KG1 (cell line): ENCODE measurements around the gene ELMO1.

Source experiments
- DNase-seq: peaks from one replicate; lab custom pipeline; 2025; lab: John Stamatoyannopoulos, UW

The ELMO1 gene, protein sequence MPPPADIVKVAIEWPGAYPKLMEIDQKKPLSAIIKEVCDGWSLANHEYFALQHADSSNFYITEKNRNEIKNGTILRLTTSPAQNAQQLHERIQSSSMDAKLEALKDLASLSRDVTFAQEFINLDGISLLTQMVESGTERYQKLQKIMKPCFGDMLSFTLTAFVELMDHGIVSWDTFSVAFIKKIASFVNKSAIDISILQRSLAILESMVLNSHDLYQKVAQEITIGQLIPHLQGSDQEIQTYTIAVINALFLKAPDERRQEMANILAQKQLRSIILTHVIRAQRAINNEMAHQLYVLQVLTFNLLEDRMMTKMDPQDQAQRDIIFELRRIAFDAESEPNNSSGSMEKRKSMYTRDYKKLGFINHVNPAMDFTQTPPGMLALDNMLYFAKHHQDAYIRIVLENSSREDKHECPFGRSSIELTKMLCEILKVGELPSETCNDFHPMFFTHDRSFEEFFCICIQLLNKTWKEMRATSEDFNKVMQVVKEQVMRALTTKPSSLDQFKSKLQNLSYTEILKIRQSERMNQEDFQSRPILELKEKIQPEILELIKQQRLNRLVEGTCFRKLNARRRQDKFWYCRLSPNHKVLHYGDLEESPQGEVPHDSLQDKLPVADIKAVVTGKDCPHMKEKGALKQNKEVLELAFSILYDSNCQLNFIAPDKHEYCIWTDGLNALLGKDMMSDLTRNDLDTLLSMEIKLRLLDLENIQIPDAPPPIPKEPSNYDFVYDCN

DNA sequence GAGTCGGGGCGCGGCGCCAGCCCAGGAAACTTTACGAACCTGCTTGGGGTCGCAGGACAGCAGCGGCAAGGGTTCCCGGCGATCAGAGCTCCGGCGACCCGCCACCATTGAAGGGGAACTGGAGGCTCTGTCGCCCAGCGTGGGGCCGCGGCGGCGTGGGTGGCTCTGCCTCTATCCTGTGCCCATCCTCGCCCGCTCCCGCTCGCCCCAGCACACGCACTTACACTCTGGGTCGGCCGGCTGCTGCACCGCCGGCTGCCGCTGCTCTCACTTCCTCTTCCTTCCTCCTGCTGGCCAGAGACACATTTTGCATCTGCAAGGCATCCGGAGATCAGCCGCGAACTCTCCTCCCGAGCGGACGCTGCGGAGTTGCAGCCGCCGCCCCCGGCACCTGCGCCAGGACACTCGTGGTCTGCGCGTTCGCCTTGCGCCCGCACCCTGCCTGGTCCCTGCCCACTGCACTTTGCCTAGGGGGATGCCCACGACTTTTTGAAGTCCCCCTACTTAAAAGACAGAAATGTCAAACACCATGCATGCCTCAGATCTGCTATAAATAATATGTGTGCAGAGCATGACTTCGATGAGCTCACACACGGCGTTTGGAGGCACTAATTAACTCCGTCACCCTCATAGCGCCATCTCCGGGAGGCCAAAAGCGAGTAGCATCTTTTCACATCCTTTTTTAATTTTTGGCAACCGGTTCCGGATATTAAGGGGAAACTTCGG, at the start of gene ELMO1:
Gene ELMO1 (minus strand): TSS at position 229 of the 726 bp plus-strand sequence. CDS start 106,174 bp downstream, outside the sequence.
- peak; percentile 89 for DNase-seq

DNA sequence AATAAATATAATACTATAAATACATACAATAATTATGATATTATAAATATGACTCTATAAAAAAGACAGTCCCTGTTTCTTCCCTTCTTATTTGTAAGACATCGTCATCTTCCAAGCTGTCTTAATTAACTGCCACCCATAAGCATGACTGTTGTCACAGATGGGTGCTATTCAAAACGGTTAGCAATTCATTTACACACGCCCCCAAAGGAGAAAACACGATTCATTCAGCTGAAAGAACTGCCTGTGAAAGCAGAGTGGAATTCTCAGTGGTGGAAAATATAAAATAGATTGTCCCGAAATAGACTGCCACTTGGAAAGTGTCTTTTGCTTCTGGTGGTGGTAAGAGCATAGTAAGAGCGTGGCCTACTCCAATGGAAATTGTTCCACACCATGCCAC, 48.9 kb upstream of the ELMO1 start:
- no peak for DNase-seq

DNA sequence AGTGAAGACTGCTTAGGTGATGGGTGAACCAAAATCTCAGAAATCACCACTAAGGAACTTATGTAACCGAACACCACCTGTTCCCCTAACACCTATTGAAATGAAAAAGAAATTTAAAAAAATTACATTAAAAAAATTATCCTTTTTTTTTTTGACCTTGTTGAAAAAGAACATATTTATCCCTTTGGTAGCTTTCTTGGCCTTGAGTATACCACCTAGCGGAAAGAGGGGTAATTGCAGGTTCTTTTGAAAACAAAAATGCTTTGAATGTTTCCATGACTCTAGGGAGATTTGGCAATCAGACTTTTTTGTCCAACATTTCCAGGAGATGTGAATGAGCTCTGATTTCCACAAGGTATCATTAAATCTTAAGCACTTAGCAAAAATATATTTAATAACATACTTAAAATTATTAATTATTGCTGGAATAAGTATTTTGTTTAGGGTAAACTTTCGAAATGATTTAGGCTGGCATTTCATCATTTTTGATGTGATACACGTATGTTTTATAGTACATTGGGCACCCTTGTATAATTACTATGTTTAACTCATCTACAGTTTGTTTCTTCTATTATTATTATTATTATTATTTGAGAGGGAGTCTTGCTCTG, 47.0 kb upstream of the ELMO1 start:
- peak; percentile 21 for DNase-seq

DNA sequence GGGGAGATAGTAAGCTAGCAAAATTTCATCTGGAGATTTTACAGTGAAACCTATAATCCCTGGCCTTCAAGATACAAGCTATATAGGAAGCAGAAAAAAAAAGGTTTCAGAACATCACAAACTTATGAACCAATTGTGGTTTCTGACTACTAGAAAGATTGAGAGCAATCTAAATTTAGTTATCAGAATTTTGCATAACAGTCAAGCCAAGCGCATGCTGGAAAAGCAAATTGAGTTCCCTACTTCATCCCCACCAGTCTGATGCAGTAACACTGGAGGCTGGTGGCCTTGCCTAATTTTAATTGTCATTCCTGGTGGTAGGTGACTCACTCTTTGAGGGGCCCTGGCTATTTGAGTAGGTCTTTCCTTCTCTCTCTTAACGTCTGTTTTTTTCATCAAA, 46.3 kb upstream of the ELMO1 start:
- no peak for DNase-seq

DNA sequence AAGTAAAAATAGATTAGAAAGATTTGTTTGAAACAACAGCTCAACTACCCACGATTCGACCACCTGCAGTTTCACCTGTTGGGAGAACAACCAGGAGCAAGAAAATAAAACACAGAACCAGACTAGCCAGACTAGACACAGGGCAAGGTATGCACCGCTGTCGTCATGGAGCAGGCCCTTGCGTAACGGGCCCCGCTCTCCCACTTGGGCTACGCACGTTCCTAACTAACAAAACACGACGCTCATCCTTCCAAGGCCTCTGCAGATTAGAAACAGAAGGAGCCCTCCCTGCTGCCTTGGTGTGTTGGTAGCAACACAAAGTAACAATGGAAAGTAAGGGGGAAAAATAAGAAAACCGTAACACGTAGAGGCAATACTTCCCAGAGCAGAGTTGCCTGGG, 45.1 kb upstream of the ELMO1 start:
- DNase-seq, result no peak

DNA sequence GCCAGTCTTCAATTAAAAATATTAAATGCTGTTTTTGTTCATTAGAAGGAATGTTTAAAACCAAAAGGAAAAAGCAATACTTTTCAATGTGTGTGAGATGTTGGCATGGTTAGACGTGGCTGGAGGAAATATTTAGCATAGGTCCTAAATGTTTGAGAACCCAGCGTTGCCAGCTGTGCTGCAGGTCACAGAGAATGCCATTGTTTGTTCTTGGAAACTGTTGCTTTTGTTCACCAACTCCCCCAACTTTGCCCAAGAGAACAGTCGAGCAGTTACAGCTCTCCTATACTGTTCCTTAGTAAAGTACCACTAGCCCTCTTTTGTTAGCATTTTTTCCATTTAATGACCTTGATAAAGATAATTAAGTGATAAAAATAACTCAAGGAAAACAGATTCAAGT, 44.5 kb upstream of the ELMO1 start:
- no peak for DNase-seq

DNA sequence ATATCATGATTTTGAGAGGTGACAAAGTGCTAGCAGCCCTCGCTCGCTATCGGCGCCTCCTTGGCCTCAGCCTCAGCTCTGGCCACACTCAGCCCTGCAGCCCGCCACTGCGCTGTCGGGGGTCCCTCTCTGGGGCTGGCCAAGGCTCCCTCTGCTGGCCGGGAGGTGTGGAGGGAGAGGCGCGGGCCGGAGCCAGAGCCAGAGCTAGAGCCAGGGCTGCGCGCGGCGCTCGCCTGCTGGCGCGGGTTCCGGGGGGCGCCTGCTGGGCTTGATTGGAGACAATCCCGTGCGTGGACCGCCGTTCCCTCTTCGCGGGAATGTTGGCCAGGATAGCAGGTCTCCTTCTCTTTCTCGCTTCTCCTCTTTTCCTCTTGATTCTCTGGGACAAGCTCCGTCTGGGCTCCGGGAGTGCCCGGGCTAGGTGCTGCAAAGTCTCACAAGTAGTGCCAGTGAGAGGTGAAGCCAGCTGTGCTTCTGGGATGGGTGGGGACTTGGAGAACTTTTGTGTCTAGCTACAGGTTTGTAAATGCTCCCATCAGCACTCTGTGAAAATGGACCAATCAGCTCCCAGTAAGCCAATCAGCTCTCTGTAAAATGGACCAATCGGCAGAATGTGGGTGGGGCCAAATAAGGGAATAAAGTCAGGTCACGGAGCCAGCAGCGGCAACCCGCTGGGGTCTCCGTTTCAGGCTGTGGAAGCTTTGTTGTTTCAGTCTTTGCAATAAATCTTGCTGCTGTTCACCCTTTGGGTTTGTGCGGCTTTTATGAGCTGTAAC, 43.4 kb upstream of the ELMO1 start:
- DNase-seq, result no peak

DNA sequence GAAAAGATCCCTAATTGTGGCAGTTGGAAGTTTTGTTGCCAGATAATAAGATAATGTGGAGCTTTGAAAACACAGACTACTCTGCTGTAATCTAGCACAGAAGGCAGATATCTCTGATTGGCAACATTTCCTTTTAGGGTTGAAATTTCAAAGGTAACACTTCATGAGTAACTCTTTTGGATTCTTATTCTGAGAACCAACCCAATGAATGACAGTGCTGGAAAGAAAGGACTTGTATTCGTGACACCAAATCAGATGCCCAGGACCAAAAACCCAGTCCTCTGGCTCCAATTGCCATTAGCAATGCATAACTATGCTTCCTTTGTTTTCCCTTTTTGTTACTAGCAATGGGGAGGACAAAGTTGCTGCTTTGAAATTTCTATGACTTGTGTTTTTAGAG, 41.0 kb upstream of the ELMO1 start:
- DNase-seq, result no peak

DNA sequence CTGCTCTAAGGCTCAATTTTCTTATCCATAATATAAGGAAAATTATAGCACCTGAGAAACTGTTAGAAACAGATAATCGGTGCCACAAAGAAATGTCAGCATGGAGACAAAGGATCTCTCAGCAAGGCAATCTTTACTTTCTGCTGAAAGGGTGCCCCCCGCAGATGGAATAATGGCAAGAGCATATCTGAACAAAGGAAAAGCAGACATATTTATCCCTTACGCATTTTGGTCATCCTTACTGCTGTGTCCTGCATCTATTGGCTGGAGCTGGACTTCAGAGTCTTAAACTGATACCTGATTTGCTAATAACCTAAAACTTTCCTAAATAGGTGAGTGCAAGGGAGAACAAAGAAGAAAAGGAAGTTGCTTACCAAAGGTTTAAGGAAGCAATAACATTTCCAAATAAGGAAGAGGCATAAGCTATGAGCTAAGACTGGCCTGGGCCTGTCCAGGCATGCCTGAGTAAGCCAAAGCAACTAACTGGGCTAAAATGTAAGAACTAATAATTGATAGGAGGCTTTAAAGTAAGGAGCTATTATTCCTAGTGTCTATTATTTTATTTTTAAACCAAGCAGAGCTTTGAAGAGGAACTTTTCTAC, 39.6 kb upstream of the ELMO1 start:
- no peak for DNase-seq

DNA sequence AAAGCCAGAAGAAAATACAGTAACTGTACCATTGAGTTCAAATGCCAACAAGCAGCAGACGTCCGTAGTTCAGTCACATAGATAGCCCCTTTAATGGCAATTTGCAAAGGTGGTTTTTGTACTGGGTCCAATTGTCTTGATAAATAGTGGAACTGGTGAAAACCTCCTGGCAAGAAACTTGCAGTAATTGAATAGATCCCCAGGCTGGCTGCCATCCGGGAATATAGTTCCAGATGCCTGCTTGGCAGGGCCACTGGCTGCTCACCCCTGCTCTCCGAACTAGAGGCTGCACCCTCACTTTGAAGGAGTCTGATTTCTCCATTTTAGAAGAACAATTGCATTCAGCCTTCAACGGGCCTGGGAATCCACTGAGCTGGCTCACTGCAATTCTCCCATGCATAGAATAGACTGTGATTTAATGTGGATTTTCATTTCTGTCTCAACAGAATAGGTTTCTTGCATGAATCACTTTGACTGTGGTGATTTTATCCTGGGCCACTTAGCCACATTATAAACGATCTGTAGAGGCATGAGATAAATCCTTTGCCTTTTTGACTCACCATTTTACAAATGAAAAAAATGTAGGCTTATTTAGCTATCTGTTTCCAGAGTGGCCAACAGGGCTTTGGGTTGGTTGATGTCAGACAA, 35.9 kb upstream of the ELMO1 start:
- no peak for DNase-seq

DNA sequence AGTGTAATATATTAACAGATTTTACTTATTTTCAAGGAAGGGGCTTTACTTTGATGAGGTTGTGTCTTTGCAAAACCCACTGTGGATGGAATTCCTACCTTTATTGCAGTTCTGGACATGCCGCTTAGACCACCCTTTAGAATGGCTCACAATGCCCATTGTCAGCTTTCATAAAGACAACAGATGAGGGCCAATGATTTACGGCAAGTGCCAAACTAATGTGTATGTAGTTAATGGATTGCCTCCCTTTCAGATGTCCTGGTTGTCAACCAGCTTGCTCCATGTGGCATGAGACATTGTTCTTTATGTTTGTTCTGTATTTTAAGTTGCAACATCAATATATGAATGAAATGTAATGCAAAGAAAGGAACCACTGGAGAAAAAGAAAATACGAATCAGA, 35.0 kb upstream of the ELMO1 start:
- DNase-seq, result no peak

DNA sequence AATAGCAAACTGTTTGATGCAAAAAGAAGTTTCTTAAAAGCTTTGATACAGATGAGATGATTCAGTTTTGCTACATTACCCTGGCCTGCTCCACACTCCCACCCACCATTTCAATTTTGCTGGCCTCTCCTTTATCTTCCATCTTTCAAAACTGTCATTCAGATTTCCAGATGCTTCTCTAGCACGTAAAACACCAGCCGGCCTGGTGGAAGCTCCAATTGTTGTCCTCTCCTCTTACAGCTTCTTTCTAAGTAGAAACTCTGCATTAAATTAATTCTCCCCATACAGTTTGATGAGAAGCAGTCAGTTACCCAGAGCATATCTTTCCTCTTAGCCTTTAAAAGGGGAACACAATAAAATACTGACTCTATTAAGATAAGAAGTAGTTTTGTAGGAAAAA, 34.3 kb upstream of the ELMO1 start:
- DNase-seq, result no peak

DNA sequence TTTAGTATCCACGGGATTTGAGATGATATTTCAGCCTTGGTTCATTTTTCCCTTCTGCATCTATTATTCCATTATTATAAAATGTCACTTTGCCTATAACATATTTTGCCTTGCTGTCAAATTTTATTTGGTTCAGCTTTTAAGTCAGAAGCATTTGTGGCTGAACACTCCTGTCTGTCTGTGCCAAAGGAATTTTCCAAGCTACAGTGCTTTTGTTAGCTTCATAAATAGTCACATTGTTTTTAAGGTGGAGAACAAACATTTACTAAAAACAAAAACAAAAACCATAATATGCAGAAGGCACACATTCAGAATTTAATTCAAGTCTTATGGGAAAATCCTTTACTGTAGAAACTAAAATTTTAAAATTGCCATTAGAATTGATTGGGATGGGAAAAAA, 33.8 kb upstream of the ELMO1 start:
- no peak for DNase-seq

DNA sequence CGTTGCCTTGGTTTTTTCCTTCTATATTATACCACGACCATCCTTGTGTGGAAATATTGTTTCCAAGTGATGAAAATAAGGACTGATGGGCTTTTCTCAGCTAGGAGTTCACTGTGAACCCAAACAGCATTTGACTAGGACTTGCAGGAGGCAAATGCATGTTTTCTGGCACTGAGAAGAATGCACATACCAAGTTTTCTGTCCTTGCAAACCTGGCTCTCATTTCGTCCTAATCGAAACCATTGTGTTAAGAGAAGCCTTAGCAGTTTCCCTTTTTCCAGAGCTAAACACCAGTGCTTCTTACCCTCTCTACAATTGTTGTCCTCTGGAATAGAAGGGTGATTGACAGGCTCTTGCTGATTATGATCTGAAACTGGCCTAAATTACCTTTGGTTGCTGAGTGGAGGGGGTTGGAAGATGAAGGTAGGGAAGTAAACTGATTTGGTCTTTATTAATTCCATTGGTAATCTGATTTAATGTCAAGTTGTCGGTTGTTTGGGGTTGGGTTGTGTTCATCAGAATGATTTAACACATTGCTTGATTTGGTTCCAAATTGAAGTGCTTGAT, 33.1 kb upstream of the ELMO1 start:
- no peak for DNase-seq

DNA sequence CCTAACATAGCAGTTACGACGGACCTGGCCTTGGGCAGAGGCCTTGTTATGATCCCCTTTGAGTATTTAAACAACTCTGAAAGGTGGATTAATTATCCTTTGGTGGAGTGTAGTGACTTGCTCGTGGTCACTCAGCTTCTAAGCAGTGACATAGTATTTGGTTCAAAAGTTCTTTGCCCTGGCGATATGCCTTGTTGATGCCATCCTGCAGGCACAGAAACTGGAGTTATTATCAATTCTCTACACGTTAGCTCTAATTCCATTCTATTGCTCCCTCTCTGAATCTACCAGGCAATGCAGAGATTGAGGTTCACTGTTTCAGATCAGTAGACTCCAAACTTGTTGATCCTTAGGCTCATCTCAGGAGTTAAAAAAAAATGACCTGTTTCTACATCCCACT, 32.5 kb upstream of the ELMO1 start:
- DNase-seq, result no peak

DNA sequence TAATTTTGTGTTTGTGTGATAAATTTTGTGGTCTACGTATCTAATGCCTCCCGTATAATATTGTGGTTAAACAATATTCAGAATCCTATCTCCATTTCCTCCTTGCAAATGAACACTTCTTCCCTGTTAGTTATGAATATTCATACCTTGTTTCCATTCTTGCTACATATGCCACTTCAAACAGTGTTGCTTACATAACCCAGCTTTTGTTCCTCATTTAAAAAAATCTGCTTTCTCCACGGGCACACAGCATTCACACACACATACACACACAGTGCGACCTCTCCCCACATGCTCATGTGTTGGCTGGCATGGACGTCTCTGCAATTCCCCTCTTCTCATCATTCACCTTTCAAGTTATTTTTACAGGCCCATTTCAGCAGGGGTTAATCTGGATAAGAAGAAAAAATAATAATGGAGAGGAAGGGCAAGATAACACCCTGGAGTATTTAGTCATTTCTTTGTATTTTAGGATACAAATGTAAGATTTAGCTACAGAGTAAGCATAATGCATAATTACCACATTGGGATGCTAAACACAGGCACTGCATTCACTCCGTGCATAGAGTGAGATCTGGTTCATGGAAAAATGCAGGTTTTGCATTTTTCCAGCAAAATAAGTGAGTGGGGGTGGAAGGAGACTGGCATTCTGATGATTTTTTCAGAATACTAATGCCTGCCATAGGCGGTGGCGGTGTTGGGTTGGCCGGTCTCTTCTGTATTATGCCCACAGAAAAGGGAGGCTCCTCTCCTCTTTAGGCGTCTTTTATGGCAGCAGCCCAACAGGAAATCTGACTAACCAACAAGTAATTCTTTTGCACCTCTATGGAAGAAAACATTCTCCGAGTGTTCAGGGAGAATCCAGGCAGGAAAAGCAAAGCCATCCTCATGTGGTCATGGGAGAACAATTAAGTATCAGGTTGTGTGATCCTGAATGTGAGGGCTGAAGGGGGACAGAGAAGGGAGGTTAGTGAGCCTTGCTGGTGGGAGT, 31.7 kb upstream of the ELMO1 start:
- DNase-seq, result no peak

DNA sequence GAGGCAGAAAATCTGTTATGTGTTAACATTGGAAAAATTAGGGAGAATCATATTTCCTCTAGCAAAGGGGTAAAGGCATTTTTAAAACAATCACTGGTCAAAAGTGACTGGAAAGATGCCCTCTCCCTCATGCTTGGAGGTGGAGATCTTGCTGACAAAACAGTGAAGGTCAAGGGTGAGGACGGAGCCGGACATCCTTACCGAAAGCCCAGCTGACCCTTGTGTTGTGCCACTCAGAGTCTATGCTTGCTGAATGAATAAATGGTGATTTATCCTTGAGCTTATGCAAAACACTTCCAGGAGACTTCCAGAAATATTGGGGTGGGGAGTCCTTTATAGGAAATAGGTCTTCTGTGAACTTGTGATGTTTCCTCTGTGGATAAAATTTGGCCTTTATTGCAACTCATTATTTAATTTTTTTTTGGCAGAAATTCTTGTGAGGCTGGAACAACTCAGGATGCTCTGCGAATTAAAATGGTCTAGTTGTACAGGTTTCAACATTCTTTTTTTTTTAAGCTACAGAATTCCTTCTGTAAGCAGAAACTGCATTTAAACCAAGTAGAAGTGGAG, 28.3 kb upstream of the ELMO1 start:
- no peak for DNase-seq

DNA sequence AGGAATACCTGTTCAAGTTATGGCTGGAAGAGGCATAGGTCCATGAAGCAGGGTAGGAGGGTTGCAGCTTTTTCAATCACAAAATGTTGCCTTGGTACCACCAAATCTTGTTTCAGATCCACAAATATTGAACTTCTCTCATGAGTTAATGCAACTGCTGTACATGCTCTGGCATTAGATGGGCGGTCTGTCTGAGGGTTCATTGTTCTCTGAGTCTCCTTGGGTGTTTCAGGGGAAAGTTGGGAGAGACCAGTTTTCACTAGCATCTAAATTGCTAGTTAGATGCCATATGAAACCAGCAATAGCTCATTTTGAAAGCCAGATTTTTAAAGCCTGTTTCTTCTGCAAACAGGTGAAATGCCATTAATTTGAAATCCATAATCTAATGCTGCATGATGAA, 27.8 kb upstream of the ELMO1 start:
- no peak for DNase-seq

DNA sequence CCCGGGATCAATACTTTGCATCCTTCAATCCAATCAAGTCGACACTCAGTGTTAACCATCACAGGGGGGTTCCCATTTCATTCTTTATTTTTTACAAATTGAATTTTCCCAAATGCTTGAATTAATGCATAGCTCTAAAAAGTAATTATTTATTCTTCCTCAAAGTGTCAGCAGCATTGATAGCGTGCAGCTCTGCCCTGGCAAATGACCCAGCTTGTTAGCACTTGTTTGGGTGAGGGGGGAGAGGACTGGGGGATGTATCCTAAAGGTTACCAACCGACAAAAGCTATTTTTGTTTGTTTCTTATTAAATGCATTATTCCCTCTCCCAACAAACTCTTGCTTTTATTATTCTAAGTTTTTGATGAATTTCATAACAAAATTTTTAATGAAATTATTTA, 27.0 kb upstream of the ELMO1 start:
- DNase-seq, result no peak
